Esophagus (tissue), 2 donors: ENCODE measurements around the gene FGGY. TPM values are rescaled to one million over a fixed set of nuclear protein-coding genes. Genes with fewer than 3 reads are reported as not detected.
"Not testable (repeated sequence)": the region's sequence is repeated elsewhere in the genome, so short reads cannot be mapped to it uniquely, and the experiment has no call there.

Source experiments
- H3K27ac ChIP-seq, 2 donors: one replicate each; pipeline ENCODE4 v1.5.1; 2013; ENCODE audit warnings: low read depth in 2 of 2, mild to moderate bottlenecking in 2 of 2, inconsistent platforms in 1 of 2, low read length in 1 of 2, moderate library complexity in 1 of 2
- H3K27me3 ChIP-seq, 2 donors: one replicate each; pipeline ENCODE4 v1.6.1; 2013; ENCODE audit warnings: low read length in 2 of 2, control low read depth in 1 of 2, mild to moderate bottlenecking in 1 of 2; ENCODE audit not compliant: insufficient read depth in 2 of 2, control insufficient read depth in 1 of 2
- H3K36me3 ChIP-seq, 2 donors: one replicate each; pipeline ENCODE4 v1.6.1; 2013; ENCODE audit warnings: low read length in 1 of 2; ENCODE audit not compliant: control insufficient read depth in 2 of 2, insufficient read depth in 2 of 2
- H3K4me1 ChIP-seq, 2 donors: one replicate each; pipeline ENCODE4 v1.6.1; 2013; ENCODE audit warnings: low read length in 1 of 2; ENCODE audit not compliant: control insufficient read depth in 2 of 2, insufficient read depth in 2 of 2
- H3K4me3 ChIP-seq, 2 donors: one replicate each; pipeline ENCODE4 v1.5.1; 2013; ENCODE audit warnings: low read length in 2 of 2, mild to moderate bottlenecking in 2 of 2, low read depth in 1 of 2, moderate library complexity in 1 of 2
- H3K9me3 ChIP-seq, 2 donors: one replicate each; pipeline ENCODE4 v1.6.1; 2013; ENCODE audit warnings: mild to moderate bottlenecking in 2 of 2, low read depth in 1 of 2, low read length in 1 of 2, moderate library complexity in 1 of 2; ENCODE audit not compliant: control insufficient read depth in 2 of 2, insufficient read depth in 1 of 2
- WGBS, 2 donors: extraction: QIAGEN DNeasy Blood & Tissue Kit; methylation state at CpG; one replicate each; pipeline ENCODE4 v1.1.7; 2013; 5-methylcytosine and 5-hydroxymethylcytosine counted together
- polyA plus RNA-seq, 2 donors: library from polyadenylated mRNA; stranded (reverse); fragments of 200-250 nt; gene quantifications; one replicate each; pipeline ENCODE4 v1.2.3, GENCODE V29; 2013
- donor health status: healthy with polysubstance abuse.
- donor health status: Bipolar disorder and iron deficiency.

Gene FGGY
- polyA plus RNA-seq, 2 donors: 2.4 to 4.4 TPM

DNA sequence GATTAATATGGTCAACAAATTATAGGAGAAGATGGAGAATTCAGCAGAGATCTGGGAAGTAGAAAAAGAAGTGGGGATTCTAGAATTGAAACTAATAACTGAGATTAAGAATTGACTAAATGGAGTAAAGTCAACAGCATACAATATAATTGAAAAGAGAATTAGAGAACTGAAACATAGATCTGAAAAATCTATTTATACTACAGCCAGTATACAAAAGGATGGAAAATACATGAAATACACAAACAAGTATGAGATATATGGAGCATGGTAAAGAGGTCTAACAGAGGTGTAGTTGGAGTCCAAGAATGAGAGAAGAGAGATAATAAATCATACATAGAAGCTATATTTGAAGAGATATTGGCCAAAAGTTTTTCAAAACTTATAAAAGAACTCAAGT, 235.2 kb downstream of the FGGY start:
- no peaks in the 10 kb centered on the region for H3K4me1 ChIP-seq
- no peak overlapping the region for H3K4me3 ChIP-seq
- no peaks in the 10 kb centered on the region for H3K9me3 ChIP-seq
- no peak overlapping the region for H3K27ac ChIP-seq
- H3K27me3 ChIP-seq: no peaks in the 10 kb centered on the region
- no peaks in the 10 kb centered on the region for H3K36me3 ChIP-seq

- H3K4me3 ChIP-seq, H3K9me3 ChIP-seq, H3K36me3 ChIP-seq, H3K27me3 ChIP-seq, H3K27ac ChIP-seq, H3K4me1 ChIP-seq: not testable (repeated sequence)
- 97 to 100% methylated on average over 1 of the region's 2 CpGs for whole genome bisulfite sequencing, 2 donors
These were observed 241.6 kb downstream of the FGGY start for GRCh38 chr1:59538476-59538875.

GRCh38 chr1:59539961-59540681, 243.2 kb downstream of the FGGY start:
- no peaks in the 10 kb centered on the region for H3K9me3 ChIP-seq
- H3K27me3 ChIP-seq: no peaks in the 10 kb centered on the region
- 81 to 85% methylated on average over 5 of the region's 5 CpGs for WGBS, 2 donors
- no peak overlapping the region for H3K4me3 ChIP-seq
- no peak overlapping the region for H3K27ac ChIP-seq
- H3K36me3 ChIP-seq: no peaks in the 10 kb centered on the region
- H3K4me1 ChIP-seq: no peaks in the 10 kb centered on the region

GRCh38 chr1:59541161-59541560, 244.3 kb downstream of the FGGY start:
- Histone ChIP-seq H3K27ac (no peak overlapping the region), H3K4me1 (no peaks in the 10 kb centered on the region), H3K36me3 (no peaks in the 10 kb centered on the region), H3K9me3 (no peaks in the 10 kb centered on the region), H3K4me3 (no peak overlapping the region), H3K27me3 (no peaks in the 10 kb centered on the region)
- 68 to 87% methylated on average over 2 of the region's 2 CpGs for whole genome bisulfite sequencing, 2 donors

- no peak overlapping the region for H3K4me3 ChIP-seq
- H3K36me3 ChIP-seq: no peaks in the 10 kb centered on the region
- no peak overlapping the region for H3K27ac ChIP-seq
- no peaks in the 10 kb centered on the region for H3K27me3 ChIP-seq
- 86 to 87% methylated on average over 3 of the region's 3 CpGs for WGBS, 2 donors
- H3K9me3 ChIP-seq: no peaks in the 10 kb centered on the region
- H3K4me1 ChIP-seq: no peaks in the 10 kb centered on the region
These were observed 245.0 kb downstream of the FGGY start for GRCh38 chr1:59541891-59542290.

GRCh38 chr1:59543211-59543668, 246.3 kb downstream of the FGGY start:
- Histone ChIP-seq H3K9me3 (no peaks in the 10 kb centered on the region), H3K4me3 (no peak overlapping the region), H3K27ac (no peak overlapping the region), H3K4me1 (no peaks in the 10 kb centered on the region), H3K36me3 (no peaks in the 10 kb centered on the region), H3K27me3 (no peaks in the 10 kb centered on the region)
- WGBS, 2 donors: 58 to 82% methylated on average over 5 of the region's 5 CpGs

GRCh38 chr1:59544615-59545293, 247.9 kb downstream of the FGGY start:
- Histone ChIP-seq H3K36me3 (no peaks in the 10 kb centered on the region), H3K27ac (no peak overlapping the region), H3K4me3 (no peak overlapping the region), H3K9me3 (no peaks in the 10 kb centered on the region), H3K27me3 (no peaks in the 10 kb centered on the region), H3K4me1 (no peaks in the 10 kb centered on the region)
- WGBS, 2 donors: 92 to 95% methylated on average over 3 of the region's 3 CpGs

DNA sequence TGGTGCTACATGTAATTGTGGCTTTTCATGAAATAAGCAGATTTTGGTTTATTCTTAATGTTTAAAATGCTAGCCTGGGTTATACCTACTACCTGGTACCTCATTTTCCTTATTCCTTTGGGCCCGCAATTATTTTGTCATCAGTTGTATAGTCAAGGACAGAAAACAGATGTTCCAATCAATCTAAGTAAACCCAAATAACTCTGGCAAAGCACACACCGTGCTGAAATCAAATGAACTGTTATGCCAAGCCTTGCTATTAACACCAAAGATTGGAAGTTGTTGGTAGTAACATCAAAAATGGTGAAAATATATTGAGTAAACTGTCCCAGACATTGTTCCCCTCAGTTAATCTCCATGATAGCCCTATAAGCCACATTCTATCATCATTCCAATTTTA, 248.9 kb downstream of the FGGY start:
- Histone ChIP-seq H3K27ac (no peak overlapping the region), H3K4me1 (no peaks in the 10 kb centered on the region)
- 79 to 86% methylated on average over 2 of the region's 2 CpGs for WGBS, 2 donors

GRCh38 chr1:59549066-59549837, 252.4 kb downstream of the FGGY start:
- H3K27ac ChIP-seq: no peak overlapping the region
- H3K9me3 ChIP-seq: no peaks in the 10 kb centered on the region
- 77 to 79% methylated on average over 5 of the region's 5 CpGs for WGBS, 2 donors

More for the DNA sequence above, 248.9 kb downstream of the FGGY start:
- Histone ChIP-seq H3K4me3 (no peak overlapping the region), H3K9me3 (no peaks in the 10 kb centered on the region), H3K27me3 (no peaks in the 10 kb centered on the region), H3K36me3 (no peaks in the 10 kb centered on the region)

More at GRCh38 chr1:59549066-59549837, 252.4 kb downstream of the FGGY start:
- Histone ChIP-seq H3K27me3 (no peaks in the 10 kb centered on the region), H3K36me3 (no peaks in the 10 kb centered on the region), H3K4me3 (no peak overlapping the region), H3K4me1 (no peaks in the 10 kb centered on the region)
